Left renal pelvis (tissue), 4 donors: ENCODE measurements around the gene NSUN3. TPM values are rescaled to one million over a fixed set of nuclear protein-coding genes. Genes with fewer than 3 reads are reported as not detected.

Experiments
- DNase-seq, 4 donors: peaks; one replicate each; pipeline ENCODE4 v3.0.0-alpha.2; 2013; ENCODE audit warnings: low read depth in 4 of 4, low spot score in 3 of 4
- polyA plus RNA-seq, 4 donors: library from polyadenylated mRNA; unstranded; fragments of 120-200 nt; gene quantifications; one replicate each; pipeline ENCODE4 v1.2.1, GENCODE V29; 2013; ENCODE audit not compliant: insufficient read length in 4 of 4

NSUN3 gene
- polyA plus RNA-seq, 4 donors, result 11.4 to 15.4 (median 13.7) TPM

DNA sequence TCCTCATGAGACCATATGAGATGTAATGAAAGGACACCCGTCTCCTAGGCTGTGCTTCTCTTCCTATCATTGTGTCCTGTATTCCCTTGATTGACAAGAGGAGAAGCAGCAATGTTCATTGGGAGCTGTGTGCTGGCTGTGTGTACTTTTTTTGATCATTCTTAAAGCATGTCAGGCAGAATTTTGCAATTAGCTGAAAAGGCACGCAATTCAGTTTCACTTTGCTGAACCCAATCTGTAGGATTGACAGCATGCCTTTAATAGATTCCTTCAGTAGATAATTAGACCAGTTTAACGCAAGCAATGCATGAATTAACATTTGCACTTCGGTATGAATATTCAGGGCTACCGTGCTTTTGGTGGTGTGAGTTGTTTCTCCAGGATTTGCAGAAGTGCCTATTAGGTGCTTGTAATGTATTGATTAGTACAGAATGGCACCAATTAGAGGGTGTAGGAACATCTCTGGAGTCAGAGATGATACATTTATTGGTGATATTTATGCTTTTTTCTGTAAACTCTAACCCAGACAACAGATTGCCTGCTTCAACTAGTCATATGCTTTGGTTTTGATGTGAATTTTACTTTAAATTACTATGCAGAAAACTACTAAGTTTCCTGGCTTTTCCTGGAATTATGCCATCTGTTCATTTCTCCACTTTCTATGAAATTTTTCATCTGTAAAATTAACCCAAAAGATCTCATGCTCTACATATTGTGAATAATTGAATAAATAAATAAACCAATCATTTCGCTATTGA is 114.3 kb downstream of the NSUN3 start:
- DNase-seq, result no peak

Other genes starting within 250 kb of the NSUN3 start
- 10 to 100 TPM; 34.7 to 52.4 (median 42.9) TPM for gene PROS1, start 89.2 kb upstream of the NSUN3 start, polyA plus RNA-seq
- gene ARL13B, start 82.9 kb upstream of the NSUN3 start, polyA plus RNA-seq, result 10 to 100 TPM; 16.7 to 23.5 (median 20.5) TPM
- under 1 TPM in 3 of 4 donors, not detected in 1; 0.26 to 0.33 (median 0.30) TPM for gene STX19, start 34.5 kb upstream of the NSUN3 start, polyA plus RNA-seq
- 10 to 100 TPM; 10.0 to 14.4 (median 10.8) TPM for gene DHFR2, start 145 bp upstream of the NSUN3 start, polyA plus RNA-seq